Mononuclear cell (primary cell): ENCODE results near the gene TSC22D1. TPM values are rescaled to one million over a fixed set of nuclear protein-coding genes. Genes with fewer than 3 reads are reported as not detected.

ENCODE experiments used
- H3K27me3 ChIP-seq: 2 replicates; pipeline ENCODE4 v1.6.0; 2011; ENCODE audit warnings: low read length, control low read depth; ENCODE audit not compliant: insufficient read depth
- H3K4me1 ChIP-seq: 2 replicates; pipeline ENCODE4 v1.5.1; 2011; ENCODE audit warnings: mild to moderate bottlenecking, low read length, control low read depth; ENCODE audit not compliant: insufficient read depth
- H3K4me3 ChIP-seq: 2 replicates; pipeline ENCODE4 v1.5.1; 2011; ENCODE audit warnings: mild to moderate bottlenecking, low read length, moderate library complexity
- H3K9me3 ChIP-seq: 2 replicates; pipeline ENCODE4 v1.5.1; 2011; ENCODE audit warnings: low read depth, mild to moderate bottlenecking, control low read depth, low read length
- total RNA-seq: library from RNA; depleted of rRNA; stranded (reverse); fragments of >200 nt; gene quantifications from one replicate; pipeline ENCODE4 v1.2.3, GENCODE V29; 2012

TSC22D1 gene
- total RNA-seq, 1 donor, result 61.5 TPM

DNA sequence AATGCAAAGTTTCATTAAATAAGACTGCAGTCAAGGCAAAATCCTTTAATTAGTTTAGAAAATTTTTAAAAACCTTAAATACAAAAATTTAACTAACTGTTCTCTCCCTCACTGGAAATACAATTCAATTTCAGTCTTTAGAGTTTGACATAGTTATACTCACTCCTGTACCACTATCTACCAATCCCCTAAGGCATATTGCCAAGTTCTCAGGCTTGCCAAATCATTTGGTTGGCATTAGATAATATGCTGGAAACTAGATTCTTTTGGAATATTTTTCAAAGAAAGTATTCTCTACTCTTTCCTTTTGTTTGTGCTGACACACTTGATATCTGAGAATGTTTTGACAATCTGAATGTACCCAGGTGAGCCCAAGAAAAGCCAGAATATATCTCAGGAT is 77.2 kb downstream of the TSC22D1 start:
- Histone ChIP-seq H3K4me1 (no peaks in the 10 kb centered on the region), H3K27me3 (no peaks in the 10 kb centered on the region), H3K4me3 (no peak overlapping the region), H3K9me3 (no peaks in the 10 kb centered on the region)

GRCh38 chr13:44498502-44498901 is 77.6 kb downstream of the TSC22D1 start:
- Histone ChIP-seq H3K4me3 (no peak overlapping the region), H3K4me1 (no peaks in the 10 kb centered on the region), H3K27me3 (no peaks in the 10 kb centered on the region), H3K9me3 (no peaks in the 10 kb centered on the region)

DNA sequence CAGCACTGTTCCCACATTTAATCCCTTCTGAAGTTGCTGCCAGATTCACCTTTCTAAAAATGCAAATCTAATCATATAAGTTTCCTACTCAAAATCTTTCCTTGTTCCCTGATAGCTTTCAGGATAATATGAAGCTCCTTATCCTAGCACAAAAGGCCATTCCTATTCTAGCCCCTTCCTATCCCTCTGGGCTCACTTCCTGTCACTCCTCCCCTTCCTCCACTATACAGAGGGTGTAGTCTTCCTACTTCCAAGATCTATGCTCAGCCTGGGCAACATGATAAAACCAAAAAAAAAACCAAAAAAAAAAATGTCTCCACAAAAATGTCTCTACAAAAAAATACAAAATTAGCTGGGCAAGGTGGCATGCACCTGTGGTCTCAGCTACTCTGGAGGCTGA is 78.3 kb downstream of the TSC22D1 start:
- no peaks in the 10 kb centered on the region for H3K9me3 ChIP-seq
- no peaks in the 10 kb centered on the region for H3K27me3 ChIP-seq
- H3K4me3 ChIP-seq, result no peak overlapping the region
- H3K4me1 ChIP-seq, result no peaks in the 10 kb centered on the region

- Histone ChIP-seq H3K9me3 (no peaks in the 10 kb centered on the region), H3K4me1 (no peaks in the 10 kb centered on the region), H3K27me3 (no peaks in the 10 kb centered on the region), H3K4me3 (no peak overlapping the region)
These were observed 82.8 kb downstream of the TSC22D1 start for GRCh38 chr13:44493213-44493812.

DNA sequence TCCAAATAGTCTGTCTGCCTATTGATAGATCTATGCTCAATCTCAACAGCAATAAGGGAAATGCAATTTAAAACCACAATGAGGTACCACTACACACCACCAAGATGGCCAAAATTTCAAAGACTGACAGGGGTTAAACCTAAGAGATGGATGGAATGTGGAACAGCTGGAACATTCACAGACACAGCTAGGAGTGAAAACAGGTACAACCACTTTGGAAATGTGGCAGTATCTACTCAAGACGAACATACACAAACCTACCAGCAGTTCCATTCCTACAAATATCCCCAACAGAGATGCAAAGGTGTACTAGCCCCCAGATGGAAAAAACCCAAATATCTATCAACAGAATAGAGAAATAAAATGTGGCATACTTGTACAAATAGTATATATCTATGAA is 86.4 kb downstream of the TSC22D1 start:
- no peaks in the 10 kb centered on the region for H3K9me3 ChIP-seq
- H3K4me1 ChIP-seq, result no peaks in the 10 kb centered on the region
- no peaks in the 10 kb centered on the region for H3K27me3 ChIP-seq
- no peak overlapping the region for H3K4me3 ChIP-seq

DNA sequence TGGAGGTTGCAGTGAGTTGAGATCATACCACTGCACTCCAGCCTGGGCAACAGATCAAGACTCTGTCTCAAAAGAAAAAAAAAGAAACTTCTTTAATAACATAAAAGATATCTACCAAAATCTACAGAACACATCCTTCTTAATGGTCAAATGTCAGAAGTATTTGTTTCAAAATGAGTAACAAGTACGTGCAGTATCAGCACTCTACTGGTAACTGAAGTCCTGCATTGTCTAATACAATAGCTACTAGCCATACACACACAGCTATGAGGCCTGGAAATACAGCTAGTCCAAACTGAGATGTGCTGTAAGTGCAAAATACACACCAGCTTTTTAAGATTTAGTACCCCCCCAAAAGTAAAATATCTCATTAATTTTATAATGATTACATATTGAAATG is 88.1 kb downstream of the TSC22D1 start:
- Histone ChIP-seq H3K4me1 (no peaks in the 10 kb centered on the region), H3K27me3 (no peaks in the 10 kb centered on the region), H3K4me3 (no peak overlapping the region), H3K9me3 (no peaks in the 10 kb centered on the region)

DNA sequence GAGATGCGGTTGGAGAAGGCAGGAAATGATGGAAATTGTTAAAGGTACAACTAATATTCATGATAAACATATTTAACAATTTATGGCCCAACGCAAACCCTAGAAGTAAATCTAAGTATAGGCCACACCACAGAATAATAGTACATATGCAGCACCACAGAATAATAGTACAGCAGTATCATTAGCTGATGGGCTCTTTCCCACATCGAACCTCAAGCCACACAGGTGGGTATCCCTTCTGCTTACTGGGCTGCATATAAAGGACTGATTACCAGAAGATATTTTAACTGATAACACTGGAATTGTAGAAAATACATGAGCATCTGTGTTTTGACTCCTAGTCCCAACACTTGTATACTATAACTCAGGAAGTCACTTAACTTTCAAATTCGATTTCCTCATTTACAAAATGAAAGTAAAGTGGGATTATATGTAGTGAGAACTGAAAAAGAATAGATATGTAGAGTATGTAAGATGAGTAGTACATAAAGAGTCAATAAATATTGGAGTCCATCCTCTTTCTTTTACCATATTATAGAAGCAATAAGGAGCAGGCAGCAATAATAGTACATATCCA is 91.5 kb downstream of the TSC22D1 start:
- Histone ChIP-seq H3K9me3 (no peaks in the 10 kb centered on the region), H3K27me3 (no peaks in the 10 kb centered on the region), H3K4me1 (no peaks in the 10 kb centered on the region), H3K4me3 (no peak overlapping the region)

- no peaks in the 10 kb centered on the region for H3K4me1 ChIP-seq
These were observed 101.8 kb downstream of the TSC22D1 start for GRCh38 chr13:44474122-44474910.

GRCh38 chr13:44471686-44472085 is 104.4 kb downstream of the TSC22D1 start:
- H3K4me1 ChIP-seq, result no peaks in the 10 kb centered on the region
- H3K9me3 ChIP-seq, result no peaks in the 10 kb centered on the region
- H3K27me3 ChIP-seq, result no peaks in the 10 kb centered on the region
- H3K4me3 ChIP-seq, result no peak overlapping the region

More at GRCh38 chr13:44474122-44474910, 101.8 kb downstream of the TSC22D1 start:
- H3K27me3 ChIP-seq, result no peaks in the 10 kb centered on the region
- no peaks in the 10 kb centered on the region for H3K9me3 ChIP-seq
- H3K4me3 ChIP-seq, result no peak overlapping the region

DNA sequence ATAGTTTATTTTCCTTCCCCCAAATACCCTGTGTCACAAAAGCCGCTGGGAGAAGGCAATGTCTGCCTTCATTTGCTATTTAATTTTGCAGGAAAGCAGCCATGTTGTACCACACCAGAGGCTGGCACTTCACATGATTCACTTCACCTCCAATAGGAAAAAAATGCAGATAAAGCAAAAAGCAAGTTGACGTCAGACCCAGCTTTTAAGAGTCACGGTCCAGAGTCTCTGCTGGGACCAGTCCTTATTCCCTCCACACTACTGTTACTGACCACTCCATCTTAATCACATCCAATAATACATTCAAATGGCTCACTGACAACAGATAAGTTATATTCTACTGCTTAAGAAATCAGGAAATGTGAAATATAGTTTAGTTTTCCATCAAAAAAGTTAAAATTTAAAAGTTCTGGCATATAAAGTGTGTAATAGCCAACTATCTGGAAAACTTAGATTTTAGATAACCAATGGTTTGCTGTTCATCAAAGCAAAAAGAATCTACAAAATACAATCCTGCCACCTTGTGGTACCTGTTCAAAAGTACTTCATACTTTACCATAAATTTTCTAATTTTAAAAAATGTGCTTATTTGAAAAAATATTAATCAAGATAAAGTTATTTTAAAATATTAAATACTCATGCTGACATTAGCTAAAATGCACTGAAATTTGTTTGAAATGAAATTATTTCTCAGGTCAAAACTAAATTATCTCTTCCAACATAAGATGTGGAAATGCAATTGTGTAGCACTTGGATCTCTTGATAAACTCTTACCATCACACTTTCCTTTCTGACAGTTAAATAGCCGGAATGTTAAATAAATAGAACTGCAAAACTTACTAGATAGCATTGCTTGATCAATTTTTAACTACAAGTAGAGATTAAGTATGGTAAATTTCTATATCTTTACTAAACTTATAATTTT is 105.2 kb downstream of the TSC22D1 start:
- Histone ChIP-seq H3K4me1 (no peaks in the 10 kb centered on the region), H3K27me3 (no peaks in the 10 kb centered on the region), H3K4me3 (no peak overlapping the region), H3K9me3 (no peaks in the 10 kb centered on the region)

DNA sequence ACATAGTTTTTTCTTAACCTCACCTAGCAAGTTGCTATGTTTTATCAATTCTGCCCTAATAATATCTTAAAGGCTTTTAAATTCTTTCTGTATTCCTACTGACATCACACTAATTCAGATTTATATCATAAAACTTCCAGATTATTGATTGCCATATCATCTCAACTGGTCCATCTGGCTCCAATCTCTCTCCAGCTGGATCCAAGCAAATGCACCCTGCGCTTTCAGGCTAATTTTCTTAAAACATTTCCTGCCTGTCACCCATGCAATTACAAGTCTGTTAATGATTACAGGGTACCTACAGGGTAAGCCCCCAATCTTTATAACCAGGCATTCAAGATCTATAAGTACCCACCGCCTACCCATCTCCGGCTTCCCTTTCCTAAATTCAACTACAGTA is 107.3 kb downstream of the TSC22D1 start:
- Histone ChIP-seq H3K4me1 (no peaks in the 10 kb centered on the region), H3K9me3 (no peaks in the 10 kb centered on the region), H3K27me3 (no peaks in the 10 kb centered on the region), H3K4me3 (no peak overlapping the region)

DNA sequence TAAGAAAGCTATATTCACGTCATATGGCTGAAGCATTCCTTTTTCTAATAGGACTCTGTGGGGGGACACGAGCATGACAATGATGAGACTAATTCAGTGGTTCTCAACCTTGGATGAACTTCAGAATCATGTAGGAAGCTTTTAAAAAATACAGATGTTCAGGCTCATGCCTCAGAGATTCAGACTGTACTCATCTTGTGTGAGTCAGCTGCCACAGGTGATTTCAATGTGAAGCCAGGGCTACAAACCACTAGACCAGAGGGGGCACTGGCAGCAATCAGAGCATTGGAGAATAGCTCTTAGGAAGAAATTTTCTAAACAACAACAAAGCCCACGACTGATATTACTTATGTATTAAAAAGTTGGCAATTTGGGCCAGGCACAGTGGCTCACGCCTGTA is 110.8 kb downstream of the TSC22D1 start:
- Histone ChIP-seq H3K4me1 (no peaks in the 10 kb centered on the region), H3K4me3 (no peak overlapping the region), H3K27me3 (no peaks in the 10 kb centered on the region), H3K9me3 (no peaks in the 10 kb centered on the region)

- Histone ChIP-seq H3K4me1 (no peaks in the 10 kb centered on the region), H3K27me3 (no peaks in the 10 kb centered on the region), H3K4me3 (no peak overlapping the region)
These were observed 111.7 kb downstream of the TSC22D1 start for GRCh38 chr13:44464471-44464870.

DNA sequence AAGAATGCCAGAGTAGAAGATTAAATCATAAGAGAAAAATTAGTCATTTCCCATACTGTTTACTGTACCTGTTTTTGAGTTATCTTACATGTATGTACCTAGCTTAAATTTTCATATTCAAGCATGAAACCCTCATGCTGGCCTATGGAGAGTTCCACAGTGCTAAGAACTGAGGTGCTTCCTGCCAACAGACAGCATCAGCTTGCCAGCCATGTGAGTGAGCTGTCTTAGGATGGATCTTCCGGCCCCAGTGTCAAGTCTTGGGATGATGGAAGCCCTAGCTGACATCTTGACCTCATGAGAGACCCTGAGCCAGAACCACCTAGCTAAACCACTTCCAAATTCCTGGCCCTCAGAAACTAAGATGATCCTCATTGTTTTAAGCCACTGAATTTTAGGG is 112.4 kb downstream of the TSC22D1 start:
- no peaks in the 10 kb centered on the region for H3K9me3 ChIP-seq
- H3K27me3 ChIP-seq, result no peaks in the 10 kb centered on the region
- H3K4me1 ChIP-seq, result no peaks in the 10 kb centered on the region
- H3K4me3 ChIP-seq, result no peak overlapping the region

More at GRCh38 chr13:44464471-44464870, 111.7 kb downstream of the TSC22D1 start:
- no peaks in the 10 kb centered on the region for H3K9me3 ChIP-seq

DNA sequence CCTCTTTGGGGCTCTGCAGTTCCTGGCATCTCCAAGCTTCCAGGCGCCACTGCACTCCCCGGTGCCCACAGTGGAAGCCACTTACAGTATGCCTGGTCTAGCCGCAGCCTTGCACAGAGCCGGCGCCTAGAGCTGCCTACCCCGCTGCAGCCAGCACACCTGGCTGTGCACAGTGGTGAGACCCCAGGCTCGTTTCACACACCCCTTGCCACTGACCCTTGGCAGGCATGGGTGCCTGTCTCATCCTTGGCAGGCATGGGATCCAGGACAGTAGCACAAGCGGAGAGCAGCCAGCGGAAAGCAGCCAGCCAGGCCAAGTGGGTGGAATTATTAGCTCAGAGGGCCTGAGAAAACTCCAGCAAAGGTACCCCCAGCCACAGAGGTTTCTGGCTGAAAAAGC is 116.5 kb downstream of the TSC22D1 start:
- no peaks in the 10 kb centered on the region for H3K4me1 ChIP-seq
- H3K4me3 ChIP-seq, result no peak overlapping the region
- H3K9me3 ChIP-seq, result no peaks in the 10 kb centered on the region
- no peaks in the 10 kb centered on the region for H3K27me3 ChIP-seq
